Smooth muscle cell (in vitro differentiated cells): ENCODE results near the gene URI1. TPM values are rescaled to one million over a fixed set of nuclear protein-coding genes. Genes with fewer than 3 reads are reported as not detected.

ENCODE experiments used
- DNase-seq: peaks from one replicate; lab custom pipeline; 2025; ENCODE audit not compliant: unreplicated experiment; lab: John Stamatoyannopoulos, UW
- H2AFZ ChIP-seq: fragments of 200-600 bp; sonication (generic); 2 replicates; pipeline ENCODE4 v1.6.0; 2016; ENCODE audit warnings: antibody characterized with exemption, low read depth, mild to moderate bottlenecking
- H3F3A ChIP-seq: fragments of 200-600 bp; sonication (generic); 2 replicates; pipeline ENCODE4 v1.6.0; 2017; ENCODE audit warnings: antibody characterized with exemption, low read depth
- H3K27ac ChIP-seq: fragments of 200-600 bp; sonication (generic); 2 replicates; pipeline ENCODE4 v1.5.1; 2016; ENCODE audit warnings: low read depth, mild to moderate bottlenecking
- H3K27me3 ChIP-seq: fragments of 200-600 bp; sonication (generic); 2 replicates; pipeline ENCODE4 v1.6.1; 2016; ENCODE audit warnings: low read depth, mild to moderate bottlenecking
- H3K36me3 ChIP-seq: fragments of 200-600 bp; sonication (generic); 2 replicates; pipeline ENCODE4 v1.5.1; 2016; ENCODE audit warnings: low read depth
- H3K4me1 ChIP-seq: fragments of 200-600 bp; sonication (generic); 2 replicates; pipeline ENCODE4 v1.5.1; 2016; ENCODE audit warnings: low read depth
- H3K4me2 ChIP-seq: fragments of 200-600 bp; sonication (generic); 2 replicates; pipeline ENCODE4 v1.6.0; 2016; ENCODE audit warnings: mild to moderate bottlenecking
- H3K4me3 ChIP-seq: fragments of 200-600 bp; sonication (generic); 2 replicates; pipeline ENCODE4 v1.5.1; 2016; ENCODE audit warnings: mild to moderate bottlenecking
- H3K79me2 ChIP-seq: fragments of 200-600 bp; sonication (generic); 2 replicates; pipeline ENCODE4 v1.6.0; 2016; ENCODE audit warnings: low read depth, mild to moderate bottlenecking
- H3K9ac ChIP-seq: fragments of 200-600 bp; sonication (generic); 2 replicates; pipeline ENCODE4 v1.6.0; 2016; ENCODE audit warnings: low read depth
- H3K9me3 ChIP-seq: fragments of 200-600 bp; sonication (generic); replicated peaks from 2 replicates; pipeline ENCODE4 v1.5.1; 2016; ENCODE audit warnings: low read depth
- H4K20me1 ChIP-seq: fragments of 200-600 bp; sonication (generic); 2 replicates; pipeline ENCODE4 v1.6.0; 2016; ENCODE audit warnings: low read depth
- WGBS: methylation state at CpG from one replicate; pipeline ENCODE4 v1.1.7; 2016; ENCODE audit warnings: low lambda C conversion rate; 5-methylcytosine and 5-hydroxymethylcytosine counted together
- polyA plus RNA-seq: library from polyadenylated mRNA; unstranded; fragments of >200 nt; fragmentation: Nextera tagmentation; extraction: Ambion mirVana; gene quantifications from 2 replicates; pipeline ENCODE4 v1.2.1, GENCODE V29; 2016
- total RNA-seq: library from RNA; depleted of rRNA; stranded (reverse); fragments of >200 nt; gene quantifications from 2 replicates; pipeline ENCODE4 v1.2.3, GENCODE V29; 2014
- TF ChIP-seq, protein P1 (sequence below): fragments of 200-600 bp; sonication (generic); IDR thresholded peaks from 2 replicates; pipeline ENCODE4 v1.5.1; 2017; ENCODE audit warnings: borderline replicate concordance, mild to moderate bottlenecking, antibody characterized with exemption; ENCODE audit not compliant: insufficient read depth, poor library complexity, severe bottlenecking

URI1 gene
- total and polyA plus RNA-seq, 2 experiments from 2014 or later, result 39.3 to 47.6 TPM

- no peak overlapping the region for H3K4me3 ChIP-seq
- DNase-seq, result no peak
- no peaks in the 10 kb centered on the region for H3K27me3 ChIP-seq
- H3K79me2 ChIP-seq, result peaks cover 64% of the 10 kb centered on the region
- no peaks in the 10 kb centered on the region for H3K9me3 ChIP-seq
- no peaks in the 10 kb centered on the region for H3F3A ChIP-seq
- H3K4me2 ChIP-seq, result peak overlapping the region; percentile 40
- H3K36me3 ChIP-seq, result no peaks in the 10 kb centered on the region
- peak overlapping the region; percentile 30 for H3K27ac ChIP-seq
- H3K9ac ChIP-seq, result no peak overlapping the region
- H3K4me1 ChIP-seq, result peaks cover 25% of the 10 kb centered on the region
- H2AFZ ChIP-seq, result no peak overlapping the region
- TF ChIP-seq, protein P1, sequence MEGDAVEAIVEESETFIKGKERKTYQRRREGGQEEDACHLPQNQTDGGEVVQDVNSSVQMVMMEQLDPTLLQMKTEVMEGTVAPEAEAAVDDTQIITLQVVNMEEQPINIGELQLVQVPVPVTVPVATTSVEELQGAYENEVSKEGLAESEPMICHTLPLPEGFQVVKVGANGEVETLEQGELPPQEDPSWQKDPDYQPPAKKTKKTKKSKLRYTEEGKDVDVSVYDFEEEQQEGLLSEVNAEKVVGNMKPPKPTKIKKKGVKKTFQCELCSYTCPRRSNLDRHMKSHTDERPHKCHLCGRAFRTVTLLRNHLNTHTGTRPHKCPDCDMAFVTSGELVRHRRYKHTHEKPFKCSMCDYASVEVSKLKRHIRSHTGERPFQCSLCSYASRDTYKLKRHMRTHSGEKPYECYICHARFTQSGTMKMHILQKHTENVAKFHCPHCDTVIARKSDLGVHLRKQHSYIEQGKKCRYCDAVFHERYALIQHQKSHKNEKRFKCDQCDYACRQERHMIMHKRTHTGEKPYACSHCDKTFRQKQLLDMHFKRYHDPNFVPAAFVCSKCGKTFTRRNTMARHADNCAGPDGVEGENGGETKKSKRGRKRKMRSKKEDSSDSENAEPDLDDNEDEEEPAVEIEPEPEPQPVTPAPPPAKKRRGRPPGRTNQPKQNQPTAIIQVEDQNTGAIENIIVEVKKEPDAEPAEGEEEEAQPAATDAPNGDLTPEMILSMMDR, result no peak
- H4K20me1 ChIP-seq, result peaks cover 53% of the 10 kb centered on the region
- 83% methylated on average over 8 of the region's 8 CpGs for WGBS
Observed at GRCh38 chr19:29944390-29945012, 2.5 kb downstream of the URI1 start.

- Histone ChIP-seq H3K79me2 (peaks cover 68% of the 10 kb centered on the region), H4K20me1 (peaks cover 55% of the 10 kb centered on the region), H2AFZ (no peak overlapping the region), H3K9ac (no peak overlapping the region), H3F3A (no peaks in the 10 kb centered on the region), H3K4me1 (peaks cover 25% of the 10 kb centered on the region), H3K27ac (peak overlapping the region; percentile 30), H3K4me2 (peak overlapping the region; percentile 40), H3K9me3 (no peaks in the 10 kb centered on the region), H3K36me3 (no peaks in the 10 kb centered on the region), H3K4me3 (peak overlapping the region; percentile 9), H3K27me3 (no peaks in the 10 kb centered on the region)
- TF ChIP-seq, protein P1, result no peak
- no peak for DNase-seq
- 90% methylated on average over 1 of the region's 1 CpG for WGBS
Observed at GRCh38 chr19:29945017-29945416, 3.0 kb downstream of the URI1 start.

DNA sequence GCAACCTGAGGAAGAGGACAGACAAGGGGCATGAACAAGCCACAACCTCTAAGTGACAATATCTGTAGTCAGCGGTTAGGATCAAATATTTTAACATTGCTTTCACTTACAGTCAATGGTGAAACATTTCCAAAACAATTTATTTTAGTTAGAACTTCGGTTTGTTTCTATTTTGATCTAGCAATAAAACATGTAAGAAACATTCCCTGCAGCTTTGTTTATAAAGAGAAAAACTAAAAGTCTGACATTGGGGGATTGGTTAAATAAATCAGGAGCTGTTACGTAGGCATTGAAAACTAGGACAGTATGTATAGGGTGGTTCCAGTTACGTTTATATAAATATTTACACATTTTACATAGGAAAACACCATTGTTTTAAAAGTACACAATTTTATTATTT, 3.4 kb downstream of the URI1 start:
- Histone ChIP-seq H2AFZ (no peak overlapping the region), H3K4me1 (peaks cover 25% of the 10 kb centered on the region), H3K36me3 (no peaks in the 10 kb centered on the region), H3K27ac (no peak overlapping the region), H3K79me2 (peaks cover 71% of the 10 kb centered on the region), H3K4me2 (peak overlapping the region; percentile 40), H3K9ac (no peak overlapping the region), H4K20me1 (peaks cover 59% of the 10 kb centered on the region), H3K4me3 (peak overlapping the region; percentile 9), H3K9me3 (no peaks in the 10 kb centered on the region), H3K27me3 (no peaks in the 10 kb centered on the region), H3F3A (no peaks in the 10 kb centered on the region)
- WGBS, result 88% methylated on average over 4 of the region's 4 CpGs
- TF ChIP-seq, protein P1, result no peak
- DNase-seq, result no peak

DNA sequence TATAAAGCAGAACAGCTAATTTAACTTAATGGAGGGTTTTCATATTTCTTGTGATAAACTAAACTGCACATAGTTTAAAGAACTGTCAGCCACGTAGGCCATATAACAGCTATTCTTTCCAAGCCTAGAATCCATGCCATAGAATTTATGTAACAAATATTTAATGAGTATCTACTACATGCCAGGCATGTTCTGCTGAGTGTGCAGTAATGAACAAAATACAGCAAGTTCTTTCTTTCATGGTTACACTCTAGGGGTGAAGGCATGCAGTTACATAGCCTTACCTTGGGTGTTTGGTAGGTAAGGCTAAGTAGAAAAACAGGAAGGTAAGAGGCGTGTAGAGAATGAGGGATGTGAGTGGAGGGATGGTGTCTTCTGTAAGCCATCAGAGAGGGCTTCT, 4.6 kb downstream of the URI1 start:
- Histone ChIP-seq H3K36me3 (no peaks in the 10 kb centered on the region), H3K4me1 (peaks cover 22% of the 10 kb centered on the region), H3K27ac (no peak overlapping the region), H3K79me2 (peaks cover 83% of the 10 kb centered on the region), H2AFZ (no peak overlapping the region), H4K20me1 (peaks cover 71% of the 10 kb centered on the region), H3K9ac (no peak overlapping the region), H3K4me3 (no peak overlapping the region), H3K4me2 (no peak overlapping the region), H3F3A (no peaks in the 10 kb centered on the region), H3K9me3 (no peaks in the 10 kb centered on the region), H3K27me3 (no peaks in the 10 kb centered on the region)
- TF ChIP-seq, protein P1, result no peak
- 95% methylated on average over 2 of the region's 2 CpGs for WGBS
- DNase-seq, result no peak
